ELR (cell line): ENCODE data around the gene SLC29A3.

Source experiments
- DNase-seq: peaks from one replicate; pipeline ENCODE4 v3.0.0-alpha.2; 2015; ENCODE audit warnings: low read depth

Gene SLC29A3

GRCh38 chr10:71300555-71301370 lies 18.3 kb upstream of the SLC29A3 start:
- DNase-seq = no peak

GRCh38 chr10:71301371-71301916 lies 17.6 kb upstream of the SLC29A3 start:
- no peak for DNase-seq

- no peak for DNase-seq
Measured at GRCh38 chr10:71302451-71302850, 16.6 kb upstream of the SLC29A3 start.

GRCh38 chr10:71302874-71303568 lies 16.0 kb upstream of the SLC29A3 start:
- peak; percentile 73 for DNase-seq

GRCh38 chr10:71303569-71303907 lies 15.5 kb upstream of the SLC29A3 start:
- DNase-seq = no peak

- DNase-seq = no peak
Measured at GRCh38 chr10:71304914-71305313, 14.1 kb upstream of the SLC29A3 start.

- no peak for DNase-seq
Measured at GRCh38 chr10:71306979-71307378, 12.1 kb upstream of the SLC29A3 start.

GRCh38 chr10:71307469-71308085 lies 11.5 kb upstream of the SLC29A3 start:
- DNase-seq = no peak

GRCh38 chr10:71308244-71308643 lies 10.8 kb upstream of the SLC29A3 start:
- DNase-seq = no peak

GRCh38 chr10:71308985-71309384 lies 10.1 kb upstream of the SLC29A3 start:
- no peak for DNase-seq

- no peak for DNase-seq
Measured at GRCh38 chr10:71309919-71310318, 9.1 kb upstream of the SLC29A3 start.

- DNase-seq = no peak
Measured at GRCh38 chr10:71312220-71312619, 6.8 kb upstream of the SLC29A3 start.

GRCh38 chr10:71312811-71313789 lies 6.0 kb upstream of the SLC29A3 start:
- no peak for DNase-seq

GRCh38 chr10:71314028-71314693 lies 4.9 kb upstream of the SLC29A3 start:
- peak; percentile 58 for DNase-seq

- no peak for DNase-seq
Measured at GRCh38 chr10:71314694-71315225, 4.3 kb upstream of the SLC29A3 start.

- DNase-seq = no peak
Measured at GRCh38 chr10:71316056-71316785, 2.8 kb upstream of the SLC29A3 start.

GRCh38 chr10:71316786-71317160 lies 2.3 kb upstream of the SLC29A3 start:
- no peak for DNase-seq

- no peak for DNase-seq
Measured at GRCh38 chr10:71317739-71318138, 1.3 kb upstream of the SLC29A3 start.

GRCh38 chr10:71319800-71320392 lies 837 bp downstream of the SLC29A3 start:
- no peak for DNase-seq

GRCh38 chr10:71320592-71320991 lies 1.5 kb downstream of the SLC29A3 start:
- DNase-seq = no peak
